ENCODE results near the gene P2RX4. TPM values are rescaled to one million over a fixed set of nuclear protein-coding genes. Genes with fewer than 3 reads are reported as not detected.

The P2RX4 gene
- total RNA-seq, 6 donors from 2014 or later = 62.7 to 98.5 (median 79.5) TPM

- TF ChIP-seq EP300 (IDR thresholded peaks at IDR 0.05) (no peak), POLR2A (IDR thresholded peaks at IDR 0.05) (no peak), CTCF (IDR thresholded peaks at IDR 0.05) (no peak), POLR2AphosphoS5 (IDR thresholded peaks at IDR 0.05) (no peak)
- Histone ChIP-seq H3K9me3 (no peaks in the 10 kb centered on the region), H3K4me1 (no peaks in the 10 kb centered on the region), H3K4me3 (no peak overlapping the region), H3K36me3 (peaks cover 5 to 89% (median 58%) of the 10 kb centered on the region in 4 donors), H3K27me3 (no peaks in the 10 kb centered on the region), H3K27ac (no peak overlapping the region)
- DNase-seq (no peak), ATAC-seq (ENCODE audit: low FRiP score in 2 of 2) (no peak)
- WGBS, 2 donors = 92 to 96% methylated on average over 10 of the region's 10 CpGs
These were observed 53.4 kb downstream of the P2RX4 start for GRCh38 chr12:121263206-121263935.

- 90 to 94% methylated on average over 8 of the region's 8 CpGs for WGBS, 2 donors
- Histone ChIP-seq H3K4me3 (no peak overlapping the region), H3K27me3 (no peaks in the 10 kb centered on the region), H3K27ac (no peak overlapping the region), H3K4me1 (no peaks in the 10 kb centered on the region), H3K36me3 (peaks cover 9 to 89% (median 61%) of the 10 kb centered on the region in 4 donors), H3K9me3 (no peaks in the 10 kb centered on the region)
- TF ChIP-seq POLR2A (IDR thresholded peaks at IDR 0.05) (no peak), EP300 (IDR thresholded peaks at IDR 0.05) (no peak), POLR2AphosphoS5 (IDR thresholded peaks at IDR 0.05) (no peak), CTCF (IDR thresholded peaks at IDR 0.05) (no peak)
- ATAC-seq (ENCODE audit: low FRiP score in 2 of 2) (no peak), DNase-seq (no peak)
These were observed 54.2 kb downstream of the P2RX4 start for GRCh38 chr12:121264135-121264534.

- WGBS, 2 donors = 86 to 88% methylated on average over 10 of the region's 10 CpGs
- no peak for ATAC-seq (ENCODE audit: low FRiP score in 2 of 2)
- H3K36me3 ChIP-seq = peaks cover 13 to 89% (median 62%) of the 10 kb centered on the region in 4 donors
These were observed 55.1 kb downstream of the P2RX4 start for GRCh38 chr12:121264951-121265515.

GRCh38 chr12:121267822-121268221 lies 57.9 kb downstream of the P2RX4 start:
- no peaks in the 10 kb centered on the region for H3K27me3 ChIP-seq
- TF ChIP-seq POLR2AphosphoS5 (IDR thresholded peaks at IDR 0.05) (no peak), POLR2A (IDR thresholded peaks at IDR 0.05) (no peak), CTCF (IDR thresholded peaks at IDR 0.05) (no peak), EP300 (IDR thresholded peaks at IDR 0.05) (no peak)
- no peak overlapping the region for H3K4me3 ChIP-seq
- H3K27ac ChIP-seq = no peak overlapping the region
- H3K9me3 ChIP-seq = no peaks in the 10 kb centered on the region
- H3K4me1 ChIP-seq = no peaks in the 10 kb centered on the region
- peaks cover 13 to 80% (median 51%) of the 10 kb centered on the region in 4 donors for H3K36me3 ChIP-seq
- ATAC-seq (ENCODE audit: low FRiP score in 2 of 2) (no peak), DNase-seq (no peak)
- 100% methylated on average over 1 of the region's 1 CpG for WGBS, 2 donors

More at GRCh38 chr12:121264951-121265515, 55.1 kb downstream of the P2RX4 start:
- Histone ChIP-seq H3K4me1 (no peaks in the 10 kb centered on the region), H3K27me3 (no peaks in the 10 kb centered on the region), H3K27ac (no peak overlapping the region), H3K9me3 (no peaks in the 10 kb centered on the region), H3K4me3 (no peak overlapping the region)
- DNase-seq = no peak
- no peak for TF ChIP-seq POLR2A (IDR thresholded peaks at IDR 0.05)
- TF ChIP-seq POLR2AphosphoS5 (IDR thresholded peaks at IDR 0.05) = no peak
- TF ChIP-seq EP300 (IDR thresholded peaks at IDR 0.05) = no peak
- no peak for TF ChIP-seq CTCF (IDR thresholded peaks at IDR 0.05)

Measured in upper lobe of left lung (tissue), 6 donors.